Measurements from ENCODE around the gene DACT2. TPM values are rescaled to one million over a fixed set of nuclear protein-coding genes. Genes with fewer than 3 reads are reported as not detected.
"Not testable (repeated sequence)": the region's sequence is repeated elsewhere in the genome, so short reads cannot be mapped to it uniquely, and the experiment has no call there.

The DACT2 gene
- total RNA-seq, 6 experiments from 2014 or later = 0.29 to 0.99 (median 0.86) TPM; not detected in 1

GRCh38 chr6:168315596-168315995 lies 4.0 kb downstream of the DACT2 start:
- no peaks in the 10 kb centered on the region for H3K4me1 ChIP-seq
- no peak for TF ChIP-seq POLR2A (IDR thresholded peaks at IDR 0.05)
- TF ChIP-seq CTCF (IDR thresholded peaks at IDR 0.05) = no peak
- DNase-seq (no peak), ATAC-seq (no peak)
- no peak overlapping the region for H3K27ac ChIP-seq
- 78% methylated on average over 4 of the region's 5 CpGs for WGBS (ENCODE audit: insufficient coverage, low coverage, low lambda C conversion rate, missing lambda C conversion rate)
- H3K27me3 ChIP-seq = no peaks in the 10 kb centered on the region
- no peaks in the 10 kb centered on the region for H3K9me3 ChIP-seq
- no peaks in the 10 kb centered on the region for H3K36me3 ChIP-seq
- intact Hi-C loops (cut with DNase I) = no loop called here
- H3K4me3 ChIP-seq = no peak overlapping the region

GRCh38 chr6:168314948-168315347 lies 4.6 kb downstream of the DACT2 start:
- ATAC-seq = no peak
- Histone ChIP-seq H3K36me3 (no peaks in the 10 kb centered on the region), H3K4me3 (no peak overlapping the region), H3K9me3 (no peaks in the 10 kb centered on the region), H3K27me3 (no peaks in the 10 kb centered on the region), H3K27ac (no peak overlapping the region), H3K4me1 (no peaks in the 10 kb centered on the region)
- WGBS (ENCODE audit: insufficient coverage, low coverage, low lambda C conversion rate, missing lambda C conversion rate) = 83% methylated on average over 7 of the region's 10 CpGs
- intact Hi-C loops (cut with DNase I) = no loop called here
- DNase-seq = no peak
- TF ChIP-seq CTCF (IDR thresholded peaks at IDR 0.05) = no peak
- no peak for TF ChIP-seq POLR2A (IDR thresholded peaks at IDR 0.05)

GRCh38 chr6:168314021-168314420 lies 5.6 kb downstream of the DACT2 start:
- TF ChIP-seq CTCF (IDR thresholded peaks at IDR 0.05) (no peak), POLR2A (IDR thresholded peaks at IDR 0.05) (no peak)
- intact Hi-C loops (cut with DNase I) = no loop called here

GRCh38 chr6:168313431-168314011 lies 6.1 kb downstream of the DACT2 start:
- no peak overlapping the region for H3K4me3 ChIP-seq
- no peaks in the 10 kb centered on the region for H3K36me3 ChIP-seq
- TF ChIP-seq POLR2A (IDR thresholded peaks at IDR 0.05) = no peak
- no peak for TF ChIP-seq CTCF (IDR thresholded peaks at IDR 0.05)
- H3K9me3 ChIP-seq = no peaks in the 10 kb centered on the region
- intact Hi-C loops (cut with DNase I) = no loop called here
- ATAC-seq (no peak), DNase-seq (no peak)
- H3K4me1 ChIP-seq = no peaks in the 10 kb centered on the region
- H3K27me3 ChIP-seq = no peaks in the 10 kb centered on the region
- no peak overlapping the region for H3K27ac ChIP-seq
- 43% methylated on average over 15 of the region's 15 CpGs for WGBS (ENCODE audit: insufficient coverage, low coverage, low lambda C conversion rate, missing lambda C conversion rate)

More at GRCh38 chr6:168314021-168314420, 5.6 kb downstream of the DACT2 start:
- H3K27me3 ChIP-seq = no peaks in the 10 kb centered on the region
- WGBS (ENCODE audit: insufficient coverage, low coverage, low lambda C conversion rate, missing lambda C conversion rate) = 55% methylated on average over 4 of the region's 12 CpGs
- ATAC-seq (no peak), DNase-seq (no peak)
- H3K27ac ChIP-seq = no peak overlapping the region
- no peaks in the 10 kb centered on the region for H3K9me3 ChIP-seq
- H3K36me3 ChIP-seq = no peaks in the 10 kb centered on the region
- H3K4me1 ChIP-seq = no peaks in the 10 kb centered on the region
- H3K4me3 ChIP-seq = no peak overlapping the region

- H3K4me3 ChIP-seq; H3K36me3 ChIP-seq; intact Hi-C loops (cut with DNase I); DNase-seq; ATAC-seq; H3K9me3 ChIP-seq; H3K4me1 ChIP-seq; H3K27me3 ChIP-seq; H3K27ac ChIP-seq: not testable (repeated sequence)
- 87% methylated on average over 7 of the region's 8 CpGs for WGBS (ENCODE audit: insufficient coverage, low coverage, low lambda C conversion rate, missing lambda C conversion rate)
Measured at GRCh38 chr6:168312125-168312507, 7.5 kb downstream of the DACT2 start.

All from right lobe of liver (tissue), 6 donors.